ENCODE measurements around the gene ABCB8.

ABCB8 gene

GRCh38 chr7:151028131-151028947 lies at the start of gene ABCB8:
Gene ABCB8 (plus strand): TSS chr7:151028450. CDS start chr7:151028516, 66 bp downstream.
- peak; percentile 94 to 98 for DNase-seq (ENCODE audit: low read depth in 2 of 2)

GRCh38 chr7:150979713-150980390 lies 48.4 kb upstream of the ABCB8 start:
- DNase-seq (ENCODE audit: low read depth in 2 of 2), result no peak

- DNase-seq (ENCODE audit: low read depth in 2 of 2), result no peak
Observed at GRCh38 chr7:150980663-150981062, 47.6 kb upstream of the ABCB8 start.

GRCh38 chr7:150981644-150982043 lies 46.6 kb upstream of the ABCB8 start:
- no peak for DNase-seq (ENCODE audit: low read depth in 2 of 2)

GRCh38 chr7:150982351-150982750 lies 45.9 kb upstream of the ABCB8 start:
- no peak for DNase-seq (ENCODE audit: low read depth in 2 of 2)

- no peak for DNase-seq (ENCODE audit: low read depth in 2 of 2)
Observed at GRCh38 chr7:150983893-150984368, 44.3 kb upstream of the ABCB8 start.

GRCh38 chr7:150986099-150986512 lies 42.1 kb upstream of the ABCB8 start:
- no peak for DNase-seq (ENCODE audit: low read depth in 2 of 2)

- no peak for DNase-seq (ENCODE audit: low read depth in 2 of 2)
Observed at GRCh38 chr7:150986556-150986955, 41.7 kb upstream of the ABCB8 start.

GRCh38 chr7:150988230-150989226 lies 39.7 kb upstream of the ABCB8 start:
- DNase-seq (ENCODE audit: low read depth in 2 of 2), result no peak

GRCh38 chr7:150989456-150989855 lies 38.8 kb upstream of the ABCB8 start:
- DNase-seq (ENCODE audit: low read depth in 2 of 2), result no peak

GRCh38 chr7:150990416-150991186 lies 37.6 kb upstream of the ABCB8 start, which contains the start of gene NOS3:
Gene NOS3 (plus strand): TSS chr7:150991017. CDS start chr7:150993804, 2,787 bp downstream.
- no peak for DNase-seq (ENCODE audit: low read depth in 2 of 2)

GRCh38 chr7:150992051-150992640 lies 36.1 kb upstream of the ABCB8 start:
- no peak for DNase-seq (ENCODE audit: low read depth in 2 of 2)

GRCh38 chr7:150992833-150993302 lies 35.4 kb upstream of the ABCB8 start:
- no peak for DNase-seq (ENCODE audit: low read depth in 2 of 2)

GRCh38 chr7:150993511-150993910 lies 34.7 kb upstream of the ABCB8 start:
- DNase-seq (ENCODE audit: low read depth in 2 of 2), result no peak

- DNase-seq (ENCODE audit: low read depth in 2 of 2), result no peak
Observed at GRCh38 chr7:150994141-150994837, 34.0 kb upstream of the ABCB8 start.

- no peak for DNase-seq (ENCODE audit: low read depth in 2 of 2)
Observed at GRCh38 chr7:150994838-150995510, 33.3 kb upstream of the ABCB8 start.

GRCh38 chr7:150996376-150997074 lies 31.7 kb upstream of the ABCB8 start:
- no peak for DNase-seq (ENCODE audit: low read depth in 2 of 2)

GRCh38 chr7:150997075-150997511 lies 31.2 kb upstream of the ABCB8 start:
- no peak for DNase-seq (ENCODE audit: low read depth in 2 of 2)
